Sciatic nerve (tissue), 2 donors: ENCODE measurements around the gene PYGO2. TPM values are rescaled to one million over a fixed set of nuclear protein-coding genes. Genes with fewer than 3 reads are reported as not detected.

ENCODE experiments used
- ATAC-seq: fragments of 200-7000 bp; cut with Tn5 transposase; one replicate; pipeline ENCODE4 v1.9.1; 2020; ENCODE audit warnings: mild to moderate bottlenecking, moderate library complexity
- DNase-seq: peaks from one replicate; pipeline ENCODE4 v3.0.0-alpha.2; 2020; ENCODE audit warnings: low spot score
- intact Hi-C: fragments of 100-400 bp; cut with DNase I; formaldehyde crosslinking; loops from one replicate; pipeline ENCODE4 v1.14.2; 2022
- total RNA-seq: library from RNA; stranded (reverse); fragmentation: NEBNext Ultra II Directional; extraction: Animal tissue kit (Norgen Biotek cat#: 25700); gene quantifications from one replicate; pipeline ENCODE4 v1.2.1, GENCODE V29; 2021
- donor health status: DM: no; HTN: no; CAD: no.
- donor health status: DM: no; HTN: no; CAD: no.

Gene PYGO2, protein sequence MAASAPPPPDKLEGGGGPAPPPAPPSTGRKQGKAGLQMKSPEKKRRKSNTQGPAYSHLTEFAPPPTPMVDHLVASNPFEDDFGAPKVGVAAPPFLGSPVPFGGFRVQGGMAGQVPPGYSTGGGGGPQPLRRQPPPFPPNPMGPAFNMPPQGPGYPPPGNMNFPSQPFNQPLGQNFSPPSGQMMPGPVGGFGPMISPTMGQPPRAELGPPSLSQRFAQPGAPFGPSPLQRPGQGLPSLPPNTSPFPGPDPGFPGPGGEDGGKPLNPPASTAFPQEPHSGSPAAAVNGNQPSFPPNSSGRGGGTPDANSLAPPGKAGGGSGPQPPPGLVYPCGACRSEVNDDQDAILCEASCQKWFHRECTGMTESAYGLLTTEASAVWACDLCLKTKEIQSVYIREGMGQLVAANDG
- total RNA-seq, result 25.0 TPM

DNA sequence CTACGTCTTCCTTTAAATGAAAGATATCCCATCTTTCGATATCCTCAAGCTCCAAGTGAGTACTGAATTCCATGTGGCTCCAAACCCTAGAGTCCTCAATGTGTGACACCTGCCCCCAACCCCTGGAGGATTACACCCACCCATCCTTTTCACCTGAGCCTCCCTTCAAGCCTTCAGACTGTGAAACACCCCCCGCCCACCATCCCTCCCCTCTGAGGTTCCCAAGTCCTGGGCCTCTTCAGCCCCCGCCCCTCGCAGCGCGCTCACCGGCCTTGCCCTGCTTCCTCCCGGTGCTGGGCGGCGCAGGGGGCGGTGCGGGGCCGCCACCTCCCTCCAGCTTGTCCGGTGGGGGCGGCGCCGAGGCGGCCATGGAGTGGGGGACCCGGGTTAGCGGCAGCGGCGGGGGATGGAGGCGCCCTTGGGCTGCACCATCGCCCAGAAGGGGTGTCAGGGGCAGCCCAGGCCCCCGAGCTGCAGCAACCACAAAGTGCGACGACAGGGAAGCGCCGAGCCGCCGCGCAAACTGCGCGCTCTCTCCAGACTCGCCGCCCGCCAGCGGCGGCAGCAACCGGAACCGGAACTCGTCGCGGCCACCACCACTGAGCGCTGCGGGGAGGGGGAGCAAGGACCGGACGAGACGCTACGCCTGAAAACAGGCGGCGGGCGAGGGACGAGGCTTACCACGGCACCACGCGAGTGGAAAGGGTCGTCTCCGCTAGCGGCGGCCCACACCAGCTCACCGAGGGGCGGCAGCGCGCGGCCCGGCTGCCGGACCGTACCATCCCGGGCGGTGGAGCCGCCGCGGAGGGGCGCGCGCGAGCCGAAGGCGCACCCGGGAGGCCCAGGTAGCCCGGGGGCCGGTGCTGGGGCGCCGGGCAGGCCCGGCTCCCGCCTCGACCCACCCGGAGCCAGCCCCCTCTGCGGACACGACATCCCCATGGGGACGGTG, at the start of gene PYGO2:
Gene PYGO2 (minus strand): TSS at position 576 of the 949 bp plus-strand sequence. CDS start 206 bp downstream, at position 370.
- intact Hi-C loops, result loop anchor here (2.0 kb wide), 1 partner anchor 33 kb away; no protein-coding TSS in a partner anchor

GRCh38 chr1:155011004-155011416, 49.4 kb upstream of the PYGO2 start:
- intact Hi-C loops, result no loop called here
- no peak for DNase-seq
- no peak for ATAC-seq

More for the DNA sequence above, at the start of gene PYGO2:
- ATAC-seq (peak; percentile 84), DNase-seq (peak; percentile 90)

GRCh38 chr1:155010211-155010918, 48.8 kb upstream of the PYGO2 start:
- intact Hi-C loops, result no loop called here
- DNase-seq (no peak), ATAC-seq (no peak)

- intact Hi-C loops, result no loop called here
- DNase-seq (no peak), ATAC-seq (no peak)
Measured at GRCh38 chr1:155009742-155010141, 48.2 kb upstream of the PYGO2 start.

DNA sequence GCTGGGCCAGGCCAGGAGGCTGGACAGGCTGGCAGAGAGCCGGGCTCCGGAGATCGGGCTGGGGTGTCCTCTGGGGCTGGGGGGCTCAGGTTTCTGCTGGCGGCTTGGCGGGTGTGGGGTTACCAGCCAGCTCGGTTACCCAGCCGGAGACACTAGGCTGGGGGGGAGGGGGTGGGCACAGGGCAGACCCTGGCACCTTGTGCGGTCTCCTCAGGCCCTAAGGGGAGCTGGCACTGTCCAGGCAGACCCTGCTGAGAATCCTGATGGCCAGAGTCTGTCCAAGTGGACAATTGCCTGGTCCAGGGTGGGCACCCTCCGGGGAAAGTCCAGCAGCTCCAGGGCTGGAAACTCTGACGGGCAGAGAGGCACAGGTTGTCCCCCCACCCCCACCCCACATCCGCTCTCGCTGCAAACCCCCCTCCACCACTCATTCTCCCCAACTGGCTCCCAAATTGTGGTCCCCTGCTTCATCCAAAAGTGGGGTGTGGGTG, 47.7 kb upstream of the PYGO2 start:
- no peak for ATAC-seq
- DNase-seq, result no peak
- intact Hi-C loops, result no loop called here

DNA sequence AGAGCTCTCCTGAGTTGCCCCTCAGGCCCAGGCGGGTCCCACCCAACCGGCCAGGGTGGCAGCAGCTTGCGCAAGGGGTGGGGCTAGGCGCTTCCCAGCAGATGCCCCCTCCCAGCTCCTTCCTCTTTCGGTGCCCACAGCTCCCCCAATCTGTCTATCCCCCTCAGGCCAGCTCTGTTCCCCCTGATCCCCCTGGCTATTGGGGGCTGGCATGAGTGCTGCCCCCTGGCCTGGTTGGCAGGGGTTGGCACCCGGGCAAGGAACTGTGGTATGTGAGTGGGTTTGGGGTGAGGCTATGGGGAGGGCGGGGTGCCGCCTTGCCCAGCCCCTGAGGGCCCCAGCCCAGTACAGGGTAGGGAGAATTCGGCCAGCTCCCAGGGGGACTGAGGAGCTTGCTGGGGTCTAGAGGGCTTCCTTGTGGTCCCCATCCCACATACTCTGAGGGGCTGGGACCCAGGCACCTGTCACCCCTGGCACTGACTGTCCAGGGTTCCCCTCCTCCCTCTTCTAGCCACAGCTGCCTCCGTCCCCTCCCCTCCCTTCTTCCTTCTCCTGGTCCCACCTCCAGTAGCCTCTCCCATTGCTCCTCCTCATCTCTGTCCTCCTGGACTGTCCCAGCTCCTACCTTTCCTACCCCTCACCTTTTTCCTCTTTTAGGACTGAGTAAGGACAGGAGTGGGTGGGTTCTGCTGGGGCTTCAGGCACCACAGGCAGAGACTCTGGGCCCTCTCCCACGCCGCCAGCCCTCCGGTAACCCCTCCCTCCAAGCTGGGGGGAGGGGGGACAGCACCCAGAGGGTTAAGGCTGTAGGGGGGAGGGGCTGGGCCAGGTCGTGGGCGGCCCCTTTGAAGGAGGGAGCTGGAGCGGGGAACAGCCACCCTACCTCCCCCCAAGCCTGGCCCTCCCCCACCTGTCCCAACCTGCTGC, 46.7 kb upstream of the PYGO2 start:
- ATAC-seq, result no peak
- DNase-seq, result no peak
- intact Hi-C loops, result no loop called here

DNA sequence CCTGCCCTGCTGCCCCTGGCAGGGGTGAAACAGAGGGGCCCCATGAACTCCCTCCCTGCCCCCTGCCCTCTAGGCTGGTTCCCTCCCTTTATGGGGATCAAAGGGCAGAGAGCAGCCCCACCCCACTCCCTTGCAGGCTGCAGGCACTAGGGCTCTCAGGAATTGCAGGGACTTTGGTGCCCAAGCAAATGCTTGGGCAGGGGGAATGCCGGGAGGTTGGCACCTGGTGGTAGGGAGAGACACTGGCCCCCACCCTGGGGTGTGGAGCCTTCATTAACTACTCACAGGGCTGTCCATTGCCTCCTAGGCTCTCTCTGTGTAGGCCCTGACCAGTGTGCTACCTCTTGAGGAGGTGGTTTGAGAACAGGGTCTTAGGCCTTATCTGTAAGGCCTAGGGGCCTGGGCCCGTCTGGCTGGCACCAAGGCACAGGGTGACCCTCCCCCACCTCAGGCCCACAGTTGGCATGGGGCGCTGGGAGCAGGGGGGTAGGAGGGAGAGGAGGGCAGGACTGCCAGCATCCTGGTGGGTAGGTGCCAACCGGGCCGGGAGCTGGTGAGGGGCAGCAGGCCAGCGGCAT, 45.8 kb upstream of the PYGO2 start:
- DNase-seq (no peak), ATAC-seq (no peak)
- intact Hi-C loops, result no loop called here

DNA sequence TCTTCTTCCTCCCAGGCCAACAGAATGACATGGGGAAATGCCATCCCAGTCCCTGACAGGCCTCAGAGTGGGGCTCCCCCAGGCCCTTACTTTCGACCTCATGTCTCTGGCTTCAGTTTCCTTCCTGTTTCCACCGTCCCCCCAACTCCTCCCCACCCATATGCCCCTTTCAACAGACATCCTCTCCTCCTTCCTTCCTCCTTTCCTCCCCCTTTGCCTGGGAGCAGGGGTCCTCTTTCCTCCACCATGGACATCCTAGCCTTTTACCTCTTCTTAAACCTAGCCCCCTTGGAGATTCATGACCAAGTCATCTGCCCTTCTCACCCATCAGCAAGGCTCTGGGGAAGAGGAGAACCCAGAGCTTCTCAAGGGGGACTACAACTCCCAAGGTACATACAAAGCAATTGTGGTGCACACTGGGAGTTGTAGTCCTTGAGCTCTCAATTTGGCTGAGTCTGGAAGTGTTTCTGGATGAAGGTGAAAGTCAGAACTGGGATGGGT, 45.1 kb upstream of the PYGO2 start:
- intact Hi-C loops, result no loop called here
- ATAC-seq (no peak), DNase-seq (no peak)

DNA sequence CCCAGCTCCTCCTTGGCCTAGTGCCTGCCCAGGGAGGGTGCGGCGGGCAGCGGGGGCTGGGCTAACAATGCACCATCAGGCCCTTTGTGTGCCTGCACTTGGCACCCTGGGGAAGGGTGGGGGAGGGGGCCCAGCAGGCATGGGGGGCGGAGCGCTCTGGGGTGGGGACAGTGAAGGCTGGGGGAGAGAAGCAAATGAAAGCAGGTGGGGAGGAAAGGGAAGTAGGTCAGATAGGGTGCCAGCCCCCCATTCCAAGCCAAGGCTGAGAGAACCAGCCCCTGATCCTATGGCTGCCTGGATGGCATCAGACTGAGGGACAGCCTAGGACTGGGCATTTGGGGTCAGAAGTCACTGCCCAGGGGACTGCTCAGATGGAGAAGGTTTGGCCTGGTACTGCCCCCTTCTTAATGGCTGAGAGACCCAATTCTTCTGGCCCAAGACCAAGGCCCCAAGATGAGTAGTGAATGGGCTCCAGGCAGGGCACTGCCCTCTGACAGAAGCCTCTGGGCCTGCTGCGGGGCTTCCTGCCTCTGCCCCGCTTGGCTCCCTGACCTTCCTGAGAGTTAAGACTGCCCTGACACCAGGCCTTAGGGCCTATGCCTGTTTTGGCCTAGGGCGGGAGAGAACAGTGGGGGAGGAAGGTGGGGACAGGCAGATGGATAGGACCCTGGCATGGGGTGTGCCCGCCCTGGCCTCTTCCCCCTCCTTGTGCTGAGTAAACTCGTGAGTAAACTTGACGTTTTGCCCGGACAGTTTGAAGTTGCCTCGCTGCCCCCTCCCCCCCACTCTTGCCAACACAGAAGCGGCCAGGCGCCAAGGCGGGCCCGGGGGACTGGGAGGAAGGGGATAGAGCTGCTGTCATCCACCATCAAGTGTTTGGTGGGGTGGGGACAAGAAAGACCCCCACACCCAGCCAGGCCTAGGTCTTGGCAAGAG, 43.8 kb upstream of the PYGO2 start:
- intact Hi-C loops, result no loop called here
- ATAC-seq (no peak), DNase-seq (no peak)

GRCh38 chr1:155004352-155005075, 42.9 kb upstream of the PYGO2 start:
- ATAC-seq (no peak), DNase-seq (no peak)
- intact Hi-C loops, result no loop called here

- intact Hi-C loops, result no loop called here
- no peak for ATAC-seq
Measured at GRCh38 chr1:155003766-155004351, 42.3 kb upstream of the PYGO2 start.

GRCh38 chr1:155003227-155003765, 41.7 kb upstream of the PYGO2 start:
- intact Hi-C loops, result no loop called here
- DNase-seq (no peak), ATAC-seq (no peak)

More at GRCh38 chr1:155003766-155004351, 42.3 kb upstream of the PYGO2 start:
- peak; percentile 84 for DNase-seq

DNA sequence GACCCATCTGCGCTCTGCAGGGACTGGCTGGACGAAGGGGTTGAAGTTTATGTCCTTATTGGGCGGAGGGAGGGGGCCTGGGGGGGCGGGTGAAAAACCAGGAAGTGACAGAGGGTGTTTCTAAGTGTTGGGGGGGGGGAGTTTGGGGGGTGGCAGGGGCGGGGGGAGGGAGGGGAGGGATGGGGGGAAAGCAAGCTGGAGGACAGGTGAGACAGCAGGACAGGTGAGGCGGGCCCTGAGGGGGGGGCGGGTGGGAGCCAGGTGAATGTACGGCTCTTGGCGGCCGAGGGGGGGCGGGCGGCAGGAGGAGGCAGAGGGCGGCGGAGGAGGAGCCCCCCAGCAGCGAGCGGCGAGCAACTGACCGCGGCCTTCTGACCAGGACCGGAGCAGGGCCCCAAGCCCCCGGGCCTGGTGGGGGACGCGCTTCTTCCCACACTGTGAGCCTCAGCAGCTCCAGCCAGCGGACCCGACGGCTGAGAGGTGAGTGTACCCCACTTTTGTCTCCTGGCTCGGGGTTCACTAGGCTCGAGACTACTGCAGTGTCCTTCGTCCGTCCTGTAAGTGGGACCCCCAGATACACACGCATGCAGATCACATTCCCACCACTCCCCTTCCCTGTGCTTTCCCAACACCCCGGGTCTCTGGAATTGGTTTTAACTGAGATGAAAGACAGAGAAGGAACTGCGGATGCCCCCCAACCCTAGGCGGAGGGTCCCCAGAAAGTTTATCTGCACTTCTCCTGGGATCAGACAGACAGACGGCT, 41.1 kb upstream of the PYGO2 start, which contains the start of gene ZBTB7B:
Gene ZBTB7B (plus strand): TSS at position 339 of the 763 bp plus-strand sequence. CDS start 11,859 bp downstream, outside the sequence.
- DNase-seq, result no peak

More for the DNA sequence above, 41.1 kb upstream of the PYGO2 start, which contains the start of gene ZBTB7B:
- peak; percentile 17 for ATAC-seq
- intact Hi-C loops, result no loop called here
